ENCODE results near the gene CFAP61.

- TF ChIP-seq CTCF (IDR thresholded peaks at IDR 0.05; ENCODE audit: insufficient read depth, low read depth, low read length): no peak
- peak; percentile 53 for TF ChIP-seq EZH2 (IDR thresholded peaks at IDR 0.05; ENCODE audit: insufficient read depth, low read length)
Observed at GRCh38 chr20:20363799-20364592, 311.7 kb downstream of the CFAP61 start.

Data from astrocyte (in vitro differentiated cells and primary cell).